ENCODE measurements around the gene BTAF1.
A peak's percentile ranks its signal among the peaks of the same experiment; 100 is the strongest.

Gene BTAF1

DNA sequence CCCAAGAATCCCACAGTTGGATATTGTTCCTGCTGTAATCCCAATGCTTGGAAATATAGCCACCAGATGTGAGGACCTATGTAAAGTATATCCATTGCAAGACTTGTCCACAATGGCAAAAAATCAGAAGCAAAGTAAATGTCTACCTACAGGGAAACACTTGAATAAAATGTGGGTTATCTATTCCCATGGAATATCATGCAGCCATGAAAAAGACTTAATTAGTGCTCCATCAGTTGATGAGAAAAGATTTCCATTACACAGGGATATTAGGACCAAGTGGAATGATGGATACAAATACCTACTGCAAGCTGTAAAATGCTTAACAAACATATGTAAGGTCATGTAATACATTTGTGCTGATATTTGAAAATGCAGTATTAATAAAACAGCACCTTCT is 131.2 kb downstream of the BTAF1 start:
- DNase-seq: no peak

GRCh38 chr10:92062273-92062672 is 138.7 kb downstream of the BTAF1 start:
- DNase-seq: no peak

DNA sequence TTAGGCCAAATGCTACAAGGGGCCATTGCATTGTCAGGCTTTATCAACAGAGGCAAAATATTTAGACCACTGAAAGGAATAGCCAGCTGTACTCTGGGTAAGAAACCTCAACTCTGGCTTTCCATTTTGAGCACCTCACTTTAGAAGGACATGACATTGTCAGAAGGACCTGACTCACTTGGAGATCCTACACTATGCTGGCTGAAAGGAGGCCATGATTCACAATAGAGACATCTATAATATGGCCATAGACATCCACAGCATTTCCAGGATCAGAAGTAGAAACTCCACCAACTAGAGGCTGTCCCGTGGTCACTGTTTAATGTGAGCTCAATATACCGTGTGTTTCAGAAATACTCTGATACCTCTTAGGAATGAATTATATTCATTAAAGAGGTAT is 140.9 kb downstream of the BTAF1 start:
- no peak for DNase-seq

- no peak for DNase-seq
Observed at GRCh38 chr10:92066386-92066785, 142.8 kb downstream of the BTAF1 start.

DNA sequence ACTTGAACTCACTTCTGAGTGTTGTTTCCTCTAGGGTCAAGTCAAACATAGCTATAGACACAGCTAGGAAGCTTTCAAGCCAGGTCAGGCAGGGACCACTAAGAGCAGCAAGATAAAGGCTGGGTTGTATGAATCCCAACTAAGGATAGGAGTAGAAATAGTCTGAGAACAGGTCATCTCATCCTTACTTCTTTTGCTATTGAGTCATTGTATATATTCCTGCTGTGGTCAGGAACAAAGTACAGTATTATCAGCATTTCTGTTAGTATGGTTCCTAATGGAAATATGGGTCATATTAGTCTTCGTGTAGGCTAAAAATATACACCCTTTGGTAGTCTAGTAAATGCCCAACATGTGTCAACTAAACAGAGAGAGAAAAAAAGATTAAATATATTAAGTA is 145.3 kb downstream of the BTAF1 start:
- peak; percentile 5 for DNase-seq

DNA sequence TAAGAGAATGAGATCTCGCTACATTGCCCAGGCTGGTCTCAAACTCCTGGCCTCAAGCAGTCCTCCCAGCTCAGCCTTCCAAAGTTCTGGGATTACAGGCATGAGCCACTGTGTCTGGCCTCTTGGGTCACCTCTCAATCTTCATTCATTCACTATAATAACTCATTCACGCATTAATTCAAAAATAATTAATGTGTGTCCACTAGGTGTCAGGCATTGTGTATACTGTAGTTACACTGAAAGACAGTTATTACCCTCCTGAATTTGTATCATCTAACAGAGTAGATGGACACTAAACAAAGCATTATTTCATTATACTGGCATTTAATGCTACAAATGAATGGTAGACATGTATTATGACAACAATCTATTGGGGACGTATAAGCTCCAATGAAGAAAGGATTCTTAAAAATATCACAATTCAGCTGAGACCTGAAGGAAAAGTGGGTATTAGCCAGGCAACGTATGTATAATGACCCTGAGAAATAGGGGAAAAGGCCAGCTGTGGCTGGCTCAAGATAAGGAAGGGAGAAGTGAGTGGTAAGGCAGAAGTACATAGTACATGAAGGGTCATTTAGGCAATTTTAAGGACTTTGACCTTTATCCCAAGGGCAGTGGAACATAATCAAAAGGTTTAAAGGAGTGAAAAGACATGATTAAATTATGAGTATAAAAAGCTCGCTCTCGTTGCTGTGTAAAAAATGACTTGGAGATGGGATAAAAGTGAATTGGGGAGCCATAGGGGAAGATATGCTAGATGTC is 150.7 kb downstream of the BTAF1 start:
- DNase-seq: peak; percentile 33

DNA sequence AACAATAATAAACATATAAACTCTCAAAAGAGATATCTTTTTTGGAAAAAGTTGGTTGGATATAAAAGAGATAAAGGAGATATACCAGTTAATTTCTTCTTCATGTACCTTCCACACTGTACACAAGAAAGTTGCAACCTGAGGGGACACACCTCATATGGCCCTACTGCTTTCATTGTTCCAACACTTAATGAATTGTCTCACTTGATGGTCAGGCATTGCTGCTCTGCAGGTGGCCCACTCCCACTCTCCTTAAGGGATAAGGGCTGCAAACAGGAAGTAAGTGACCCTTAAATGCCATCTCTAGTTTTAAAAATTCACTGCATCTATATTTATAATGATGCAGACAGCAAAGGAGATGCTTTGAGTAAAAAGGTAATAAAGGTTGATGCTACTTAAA is 152.3 kb downstream of the BTAF1 start:
- DNase-seq: no peak

GRCh38 chr10:92076722-92077121 is 153.2 kb downstream of the BTAF1 start:
- DNase-seq: no peak

GRCh38 chr10:92079003-92079402 is 155.4 kb downstream of the BTAF1 start:
- DNase-seq: no peak
